NCI-H1694 (cell line): ENCODE data around the gene EPB41L3.
"Not testable (repeated sequence)": the region's sequence is repeated elsewhere in the genome, so short reads cannot be mapped to it uniquely, and the experiment has no call there.

Experiments used
- DNase-seq: peaks from one replicate; lab custom pipeline; 2025; lab: John Stamatoyannopoulos, UW

Gene EPB41L3

GRCh38 chr18:5543773-5544389 is at the start of gene EPB41L3:
Gene EPB41L3 (minus strand): TSS chr18:5543997. CDS start chr18:5489183, 54,814 bp downstream.
- DNase-seq: no peak

- no peak for DNase-seq
Measured at GRCh38 chr18:5588529-5588928, 44.7 kb upstream of the EPB41L3 start.

GRCh38 chr18:5585653-5586052 is 41.9 kb upstream of the EPB41L3 start:
- DNase-seq: no peak

DNA sequence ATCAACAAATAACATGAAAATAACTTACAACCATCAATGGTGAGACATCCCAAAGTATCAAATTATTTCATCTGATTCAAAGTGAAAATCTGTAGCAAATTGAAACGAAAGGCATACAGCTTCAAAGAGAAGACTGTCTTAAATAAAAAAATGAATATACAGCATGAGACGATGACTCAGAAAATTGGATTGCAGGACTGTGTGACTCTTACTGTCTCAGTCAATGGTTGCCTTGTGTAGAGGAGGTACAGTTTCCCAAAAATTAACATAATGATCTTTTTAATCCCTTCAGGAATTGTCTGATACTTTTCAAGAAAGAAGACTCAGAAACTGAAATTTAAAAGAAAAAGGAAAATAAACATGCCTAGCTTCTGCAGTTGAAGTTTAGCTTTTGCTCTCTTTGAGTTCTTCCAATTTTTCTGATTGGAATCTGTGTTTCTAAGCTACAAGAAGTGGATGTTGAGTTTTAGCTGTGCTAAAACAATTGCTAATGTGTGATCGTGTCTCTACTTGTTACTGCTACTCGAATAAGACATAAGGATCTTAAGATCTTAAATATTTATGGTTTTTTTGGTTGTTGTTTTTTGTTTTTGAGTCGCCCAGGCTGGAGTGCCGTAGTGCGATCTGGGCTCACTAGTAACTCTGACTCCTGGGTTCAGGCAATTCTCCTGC is 41.1 kb upstream of the EPB41L3 start:
- no peak for DNase-seq

- no peak for DNase-seq
Measured at GRCh38 chr18:5582849-5583681, 39.3 kb upstream of the EPB41L3 start.

GRCh38 chr18:5582076-5582475 is 38.3 kb upstream of the EPB41L3 start:
- DNase-seq: no peak

GRCh38 chr18:5574843-5575242 is 31.0 kb upstream of the EPB41L3 start:
- DNase-seq: no peak

DNA sequence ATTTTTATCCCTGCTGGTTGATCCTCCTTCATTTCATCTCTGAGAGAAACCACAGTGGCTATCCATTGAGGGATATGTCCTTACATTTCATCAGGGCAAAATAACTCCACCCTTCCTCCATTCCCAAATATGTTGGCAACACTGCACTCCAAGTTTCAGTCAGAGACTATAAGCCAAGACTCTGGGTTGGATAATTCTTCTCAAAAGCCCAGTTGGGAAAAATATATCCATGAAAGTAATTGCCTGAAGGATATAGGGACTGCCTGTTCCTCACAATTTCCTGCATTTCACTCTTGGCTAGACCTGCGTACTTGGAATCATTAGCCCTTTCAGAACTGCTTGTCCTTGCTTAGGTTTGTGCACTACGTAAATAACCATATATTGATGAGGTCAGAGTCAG is 27.9 kb upstream of the EPB41L3 start:
- DNase-seq: no peak

DNA sequence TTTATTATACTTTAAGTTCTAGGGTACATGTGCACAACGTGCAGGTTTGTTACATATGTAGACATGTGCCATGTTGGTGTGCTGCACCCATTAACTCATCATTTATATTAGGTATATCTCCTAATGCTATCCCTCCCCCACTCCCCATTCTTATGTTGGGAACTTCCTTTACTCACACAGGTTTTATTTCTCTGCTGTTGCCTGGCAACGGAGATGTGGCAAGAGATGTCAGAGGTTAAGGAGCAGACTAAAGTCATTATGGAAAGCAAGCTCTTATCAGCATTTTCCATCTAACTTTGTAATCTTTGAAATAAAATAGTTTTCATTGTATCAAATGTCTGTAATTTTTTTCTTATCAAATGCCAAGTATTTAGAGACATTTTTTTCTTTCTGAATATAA is 26.8 kb upstream of the EPB41L3 start:
- not testable (repeated sequence) for DNase-seq

GRCh38 chr18:5568416-5568815 is 24.6 kb upstream of the EPB41L3 start:
- DNase-seq: no peak

DNA sequence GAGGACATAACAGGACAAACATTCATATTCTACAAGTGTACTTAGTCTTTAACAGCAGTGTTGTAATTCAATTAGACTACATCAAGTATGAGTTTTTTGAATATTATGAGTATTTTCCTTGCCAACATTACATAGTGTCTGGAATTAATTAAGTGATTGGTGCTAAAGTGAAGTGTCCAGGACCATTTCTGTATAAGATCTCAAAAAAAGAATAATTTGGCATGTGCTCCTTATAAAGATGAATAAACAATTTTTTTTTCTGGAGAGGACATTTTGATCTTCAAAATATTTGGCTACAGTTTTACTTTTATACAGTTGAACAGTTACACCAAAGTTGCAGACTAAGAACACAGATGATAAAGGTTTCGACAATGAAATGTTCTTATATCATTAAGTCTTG is 15.1 kb upstream of the EPB41L3 start:
- DNase-seq: no peak

DNA sequence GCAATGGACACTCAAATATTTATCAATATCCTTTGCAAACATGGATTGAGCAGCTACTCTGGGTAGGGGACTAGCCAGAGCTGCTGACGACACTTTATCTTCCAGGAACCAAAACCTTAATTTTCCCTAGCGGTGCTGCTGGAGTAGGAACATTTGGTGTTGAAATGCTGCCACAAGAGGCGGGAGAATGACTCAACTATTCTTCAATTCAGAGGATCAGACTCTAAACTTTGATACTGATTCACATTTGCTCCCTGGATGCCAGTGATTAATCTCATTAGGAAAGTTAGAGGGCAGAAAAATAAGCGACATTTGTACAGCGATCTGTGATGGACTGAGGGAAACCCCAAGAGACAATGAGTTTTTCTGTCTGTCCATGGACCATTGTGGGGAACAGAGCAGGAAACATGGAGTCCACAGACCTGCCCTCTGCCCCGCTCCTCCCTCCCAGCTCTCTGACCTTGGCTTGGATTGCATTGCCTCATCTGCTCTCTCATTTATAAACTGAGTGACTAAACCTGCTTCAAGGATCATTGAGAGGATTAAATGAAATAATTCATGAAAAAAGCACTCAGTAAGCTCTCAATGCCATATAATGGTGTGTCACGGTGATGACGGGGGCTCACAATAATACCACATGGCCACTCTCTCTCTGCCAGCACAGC is 12.6 kb upstream of the EPB41L3 start:
- no peak for DNase-seq

DNA sequence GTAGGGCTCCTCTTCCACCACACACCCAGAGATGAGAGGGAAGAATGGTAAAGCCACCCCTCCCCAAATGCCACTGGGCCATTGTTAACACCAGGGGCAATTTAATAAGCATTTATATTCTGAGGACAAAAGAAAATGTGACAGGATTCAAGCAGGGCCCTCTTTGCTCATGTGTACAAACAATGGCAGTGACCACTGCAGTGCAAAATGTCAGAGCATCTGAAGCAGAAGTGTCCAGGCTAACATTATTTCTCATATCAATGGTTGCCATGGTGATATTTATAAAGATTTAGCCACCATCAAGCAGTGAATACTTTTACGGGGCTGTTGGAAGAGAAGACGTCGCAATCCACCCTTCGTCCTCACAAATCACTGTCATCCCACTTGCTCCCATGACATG is 10.8 kb upstream of the EPB41L3 start:
- DNase-seq: no peak

DNA sequence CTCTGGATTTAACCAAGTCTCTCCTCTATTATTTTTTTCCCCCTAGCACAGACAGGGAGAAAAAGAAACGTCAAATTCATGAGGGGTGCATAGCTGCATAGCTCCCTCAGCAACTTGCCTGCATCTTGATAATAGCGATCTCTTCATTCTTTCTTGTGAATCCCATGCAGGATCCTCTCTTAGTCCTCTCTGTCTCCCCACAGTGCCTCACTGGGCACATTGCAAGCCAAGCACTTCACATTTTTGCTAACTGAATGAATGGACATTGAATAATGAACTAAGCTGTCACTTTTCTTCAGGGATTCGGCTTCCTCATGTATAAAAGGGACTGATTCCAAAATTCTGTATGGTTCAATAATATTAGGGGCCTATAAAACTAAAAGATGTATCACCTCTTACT is 2.9 kb upstream of the EPB41L3 start:
- peak; percentile 6 for DNase-seq

GRCh38 chr18:5543036-5543680 is 639 bp downstream of the EPB41L3 start:
- DNase-seq: no peak

DNA sequence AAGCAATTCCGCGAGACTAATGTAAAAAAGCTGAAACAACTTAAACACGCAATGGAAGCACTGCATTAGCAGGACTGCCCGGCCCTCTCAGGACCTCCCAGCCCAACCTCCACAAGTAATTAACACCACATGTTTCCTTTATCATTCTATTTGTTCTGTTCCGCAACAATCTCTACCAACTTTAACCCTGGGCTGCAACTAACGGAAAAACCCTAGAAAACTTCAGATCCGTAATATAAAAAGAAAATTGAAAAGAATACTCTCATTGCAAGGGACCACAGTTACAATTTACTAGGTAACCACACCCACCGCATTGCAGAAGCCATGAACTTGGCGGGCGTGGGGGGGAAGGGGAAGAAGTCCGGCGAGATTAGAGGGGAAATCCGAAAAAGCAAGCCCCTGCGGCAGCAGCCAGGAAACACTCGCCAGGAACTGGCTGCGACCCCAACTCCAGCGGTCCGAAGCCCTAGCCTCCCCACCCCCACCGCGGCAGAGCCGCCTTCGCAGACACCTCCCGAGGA is 1.2 kb downstream of the EPB41L3 start:
- no peak for DNase-seq

- DNase-seq: no peak
Measured at GRCh38 chr18:5541644-5542043, 2.2 kb downstream of the EPB41L3 start.

DNA sequence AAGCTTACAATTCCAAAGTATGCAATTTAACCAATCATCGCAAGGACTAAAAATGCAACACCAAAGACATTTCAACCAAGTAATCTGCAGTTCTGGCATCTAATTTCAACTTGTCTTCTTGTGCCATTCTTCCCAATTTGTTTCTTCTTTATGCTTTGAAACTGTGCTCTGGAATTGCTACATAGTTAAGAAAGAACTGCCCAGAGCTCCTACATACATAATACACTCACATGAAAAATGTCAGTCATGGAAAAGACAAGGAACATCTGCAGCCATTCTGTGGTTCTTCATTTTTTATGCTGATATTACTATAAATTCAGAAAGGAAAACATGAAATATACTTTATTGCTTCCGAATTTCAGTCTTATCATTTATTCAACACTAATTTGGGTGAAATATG is 4.4 kb downstream of the EPB41L3 start:
- DNase-seq: no peak

GRCh38 chr18:5538544-5538943 is 5.3 kb downstream of the EPB41L3 start:
- no peak for DNase-seq

DNA sequence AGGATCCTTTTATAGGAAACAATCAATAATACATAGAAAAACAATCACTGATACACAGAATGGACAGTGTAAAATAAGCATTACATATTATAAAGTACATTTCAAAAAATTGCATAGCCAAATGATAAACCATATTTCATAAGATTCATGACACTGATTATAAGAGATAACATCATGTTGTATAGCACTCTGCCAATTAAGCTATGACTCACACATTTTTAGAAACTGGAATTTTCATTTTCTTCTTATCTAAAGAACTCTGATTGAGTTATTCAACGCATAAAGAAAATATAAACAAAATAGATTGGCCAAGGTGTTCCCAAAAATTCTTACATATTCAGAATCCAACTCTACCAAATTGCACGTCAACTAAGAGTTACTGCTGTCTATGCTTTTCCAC is 5.9 kb downstream of the EPB41L3 start:
- no peak for DNase-seq

DNA sequence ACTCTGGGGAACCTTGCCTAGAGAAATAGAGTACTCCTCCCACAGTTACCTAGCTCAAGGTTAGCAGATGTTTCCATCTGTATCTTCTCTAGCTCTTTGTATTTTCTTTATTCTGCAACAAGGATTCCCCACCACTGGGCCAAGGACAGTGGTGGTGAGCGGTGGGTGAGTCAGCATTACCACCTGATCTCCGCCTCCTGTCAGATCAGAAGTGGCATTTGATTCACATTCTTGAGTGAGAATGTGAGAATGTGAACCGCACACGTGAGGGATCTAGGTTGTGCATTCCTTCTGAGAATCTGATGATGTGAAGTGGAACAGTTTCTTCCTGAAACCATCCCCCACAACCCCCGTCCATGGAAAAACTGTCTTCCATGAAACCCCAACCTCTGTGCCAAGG is 9.0 kb downstream of the EPB41L3 start:
- DNase-seq: no peak

- no peak for DNase-seq
Measured at GRCh38 chr18:5532066-5532465, 11.7 kb downstream of the EPB41L3 start.
